VCaP (cell line): ENCODE data around the gene NRL.

Source experiments
- H3K27ac ChIP-seq: fragments of 450-650 bp; 2 replicates; pipeline ENCODE4 v1.5.1; 2017
- TF ChIP-seq, protein P1 (sequence below): fragments of 450-650 bp; conservative IDR thresholded peaks from 2 replicates; pipeline ENCODE4 v1.5.1; 2017; ENCODE audit warnings: mild to moderate bottlenecking, moderate library complexity

Gene NRL

DNA sequence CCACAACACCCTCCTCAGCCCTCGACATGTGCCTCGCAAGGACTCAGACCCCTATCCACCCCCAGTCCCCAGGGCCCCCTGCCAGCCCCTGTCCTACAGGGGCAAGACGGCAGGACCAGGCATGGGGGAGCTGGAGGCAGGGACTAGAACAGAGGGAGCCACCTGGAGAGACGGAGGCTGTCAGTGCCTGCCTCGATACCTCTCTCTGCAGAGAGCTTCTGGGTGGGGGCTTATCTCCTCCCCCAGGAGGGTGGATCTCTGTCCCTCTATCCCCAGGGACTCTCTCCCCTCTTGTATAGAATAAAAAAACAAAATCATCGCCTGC, 45.4 kb downstream of the NRL start:
- H3K27ac ChIP-seq, result no peak overlapping the region
- TF ChIP-seq, protein P1, sequence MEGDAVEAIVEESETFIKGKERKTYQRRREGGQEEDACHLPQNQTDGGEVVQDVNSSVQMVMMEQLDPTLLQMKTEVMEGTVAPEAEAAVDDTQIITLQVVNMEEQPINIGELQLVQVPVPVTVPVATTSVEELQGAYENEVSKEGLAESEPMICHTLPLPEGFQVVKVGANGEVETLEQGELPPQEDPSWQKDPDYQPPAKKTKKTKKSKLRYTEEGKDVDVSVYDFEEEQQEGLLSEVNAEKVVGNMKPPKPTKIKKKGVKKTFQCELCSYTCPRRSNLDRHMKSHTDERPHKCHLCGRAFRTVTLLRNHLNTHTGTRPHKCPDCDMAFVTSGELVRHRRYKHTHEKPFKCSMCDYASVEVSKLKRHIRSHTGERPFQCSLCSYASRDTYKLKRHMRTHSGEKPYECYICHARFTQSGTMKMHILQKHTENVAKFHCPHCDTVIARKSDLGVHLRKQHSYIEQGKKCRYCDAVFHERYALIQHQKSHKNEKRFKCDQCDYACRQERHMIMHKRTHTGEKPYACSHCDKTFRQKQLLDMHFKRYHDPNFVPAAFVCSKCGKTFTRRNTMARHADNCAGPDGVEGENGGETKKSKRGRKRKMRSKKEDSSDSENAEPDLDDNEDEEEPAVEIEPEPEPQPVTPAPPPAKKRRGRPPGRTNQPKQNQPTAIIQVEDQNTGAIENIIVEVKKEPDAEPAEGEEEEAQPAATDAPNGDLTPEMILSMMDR, result no peak

DNA sequence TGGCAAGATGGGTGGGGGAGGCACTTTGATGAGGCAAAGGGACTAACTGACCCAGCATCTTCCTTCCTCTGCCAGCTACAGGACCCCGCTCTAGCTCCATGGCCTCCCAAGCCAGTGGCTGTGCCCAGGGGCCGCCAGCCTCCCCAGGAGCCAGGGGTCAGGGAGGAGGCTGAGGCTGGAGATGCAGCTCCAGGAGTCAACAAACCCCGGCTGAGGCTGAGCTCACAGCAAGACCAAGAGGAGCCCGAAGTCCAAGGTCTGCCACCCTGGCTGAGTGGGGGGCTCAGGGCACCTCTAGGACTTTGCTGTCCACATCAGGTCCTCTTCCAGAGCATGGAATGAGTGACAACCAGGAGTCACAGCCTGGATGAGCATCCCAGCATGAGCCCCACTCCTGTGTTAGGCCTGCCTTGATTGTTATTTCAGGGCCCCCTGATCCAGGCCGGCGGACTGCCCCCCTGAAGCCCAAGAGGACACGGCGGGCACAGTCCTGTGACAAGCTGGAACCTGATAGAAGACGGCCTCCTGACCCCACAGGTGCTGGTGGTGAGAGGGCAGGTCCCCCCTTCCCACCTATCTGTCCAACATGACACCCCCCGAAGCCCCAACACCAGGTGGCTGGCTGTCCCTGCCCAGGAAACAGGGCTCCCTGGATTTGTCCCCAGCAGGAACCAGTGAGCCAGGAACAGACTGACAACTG, 45.9 kb downstream of the NRL start:
- TF ChIP-seq, protein P1, result no peak
- no peak overlapping the region for H3K27ac ChIP-seq

DNA sequence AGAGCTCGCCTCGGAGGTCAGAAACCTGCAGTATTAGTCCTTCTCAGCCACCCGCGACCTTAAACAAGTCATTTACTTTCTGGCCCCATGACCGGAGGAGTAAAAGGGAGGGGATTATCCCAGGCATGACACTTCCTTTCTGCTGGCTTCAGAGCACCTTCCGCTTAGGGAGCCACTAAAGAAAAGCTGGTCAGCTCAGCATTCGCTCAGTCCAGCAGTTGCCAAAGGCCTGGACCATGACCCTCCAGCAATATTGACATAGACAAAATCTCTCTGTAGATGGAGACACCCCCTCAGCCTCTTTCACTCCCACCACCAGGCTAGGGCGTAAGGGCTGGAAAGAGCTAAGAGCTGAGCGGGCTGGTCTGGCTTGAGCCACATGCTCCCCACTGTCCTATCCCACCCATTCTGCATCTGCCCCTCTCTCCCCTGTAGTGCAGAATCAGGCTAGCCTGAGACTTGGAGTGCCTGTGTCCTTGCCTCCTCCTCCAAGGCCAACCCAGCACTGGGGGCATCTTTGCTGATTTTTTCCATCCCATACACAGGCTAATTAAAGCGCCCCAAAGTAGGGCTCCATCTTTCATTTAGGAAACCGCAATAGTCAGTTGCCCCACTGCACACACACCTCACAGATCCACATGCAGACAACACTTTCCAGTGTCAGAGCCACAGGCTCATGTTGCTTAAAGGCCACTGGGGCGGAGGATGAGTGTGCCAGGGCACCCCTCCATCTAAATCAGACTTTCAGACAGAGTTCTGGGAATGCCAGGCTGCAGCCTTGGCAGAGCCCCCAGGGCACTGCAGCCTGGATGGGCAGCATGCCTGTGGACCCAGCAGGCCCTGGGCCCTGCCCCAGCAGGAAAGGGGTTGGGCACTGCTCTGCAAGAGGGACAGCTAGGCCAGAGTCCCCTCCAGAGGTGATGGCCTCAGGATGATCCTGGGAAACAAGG, 47.3 kb downstream of the NRL start:
- no peak overlapping the region for H3K27ac ChIP-seq
- TF ChIP-seq, protein P1, result no peak

DNA sequence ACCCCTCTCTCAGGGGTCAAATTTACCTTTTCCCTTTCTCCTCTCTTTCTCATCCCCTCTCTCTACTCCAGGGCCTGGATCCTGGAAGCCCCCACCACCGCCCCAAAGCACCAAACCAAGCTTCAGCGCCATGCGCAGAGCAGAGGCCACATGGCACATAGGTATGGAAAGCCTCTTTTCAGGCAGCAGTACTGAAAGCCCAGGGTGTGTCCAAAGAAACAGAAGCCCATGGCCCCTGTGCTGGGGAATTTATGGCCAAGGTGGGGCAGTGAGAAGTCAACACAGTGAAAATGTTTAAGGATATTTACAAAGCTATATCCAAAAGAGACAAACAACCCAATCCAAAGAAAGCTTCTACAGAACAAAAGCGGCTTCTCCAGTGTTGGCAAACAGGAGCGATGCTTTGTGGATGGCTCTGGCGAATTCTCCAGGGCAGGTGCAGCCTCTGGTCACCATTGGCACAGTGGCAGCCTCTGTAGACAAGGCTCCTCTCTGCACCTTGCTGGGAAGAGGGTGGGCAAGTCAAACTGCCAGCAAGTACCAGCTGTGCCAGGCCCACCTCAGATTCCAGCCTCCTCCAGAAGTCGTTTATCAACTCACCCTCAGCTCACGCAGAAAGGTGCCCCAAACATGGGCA, 48.1 kb downstream of the NRL start:
- H3K27ac ChIP-seq, result no peak overlapping the region
- TF ChIP-seq, protein P1, result no peak

DNA sequence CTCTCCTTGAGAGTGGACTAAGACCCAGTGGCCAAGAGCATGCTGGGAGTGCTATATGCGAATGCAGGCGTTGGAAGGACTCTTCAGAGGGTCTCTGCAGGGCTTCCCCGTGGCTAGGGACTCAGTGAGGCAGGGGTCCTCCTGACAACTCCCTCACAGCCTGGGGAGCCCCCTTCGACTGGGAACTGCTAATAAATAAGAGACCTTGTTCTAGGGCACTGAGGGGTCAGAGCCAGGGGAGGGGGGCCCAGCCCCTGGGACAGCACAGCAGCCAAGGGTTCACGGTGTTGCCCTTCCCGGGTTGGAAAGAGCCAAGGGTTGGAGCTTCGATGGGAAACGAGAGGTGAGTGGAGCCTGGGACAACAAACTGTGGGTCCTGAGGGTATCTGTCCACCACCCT, 49.3 kb downstream of the NRL start:
- H3K27ac ChIP-seq, result no peak overlapping the region
- TF ChIP-seq, protein P1, result no peak

DNA sequence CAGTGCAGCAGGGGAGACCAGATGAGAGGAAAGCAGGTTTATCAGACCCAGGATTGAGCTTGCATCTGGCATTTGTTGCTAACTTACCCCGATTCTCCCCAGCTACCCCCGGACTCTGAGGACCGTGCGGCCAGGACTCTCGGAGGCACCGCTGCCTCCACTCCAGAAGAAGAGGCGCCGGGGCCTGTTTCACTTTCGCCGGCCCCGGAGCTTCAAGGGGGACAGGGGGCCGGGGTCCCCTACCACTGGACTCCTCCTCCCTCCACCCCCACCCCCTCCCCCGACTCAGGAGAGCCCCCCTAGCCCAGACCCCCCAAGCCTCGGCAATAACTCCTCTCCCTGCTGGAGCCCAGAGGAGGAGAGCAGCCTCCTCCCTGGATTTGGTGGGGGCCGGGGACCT, 49.9 kb downstream of the NRL start:
- no peak overlapping the region for H3K27ac ChIP-seq
- TF ChIP-seq, protein P1, result no peak
